Liver (tissue), 9 donors: ENCODE data around the gene ERC1. TPM values are rescaled to one million over a fixed set of nuclear protein-coding genes. Genes with fewer than 3 reads are reported as not detected.

Experiments used
- DNase-seq: peaks from one replicate; pipeline ENCODE4 v3.0.0-alpha.2; 2017; ENCODE audit warnings: low spot score
- H3K27ac ChIP-seq, 2 donors: one replicate each; pipeline ENCODE4 v1.7.0; 2013; ENCODE audit warnings: inconsistent platforms in 2 of 2, low read length in 2 of 2, control low read depth in 1 of 2, low read depth in 1 of 2, mild to moderate bottlenecking in 1 of 2
- H3K27me3 ChIP-seq, 4 donors: one replicate each; pipeline versions ENCODE4 v1.6.1 to v1.7.0; 2013; ENCODE audit warnings: low read length in 3 of 4, inconsistent platforms in 1 of 4, mild to moderate bottlenecking in 1 of 4, moderate library complexity in 1 of 4; ENCODE audit not compliant: control insufficient read depth in 4 of 4, insufficient read depth in 4 of 4
- H3K36me3 ChIP-seq, 4 donors: one replicate each; pipeline versions ENCODE4 v1.6.1 to v1.7.0; 2013; ENCODE audit warnings: low read length in 3 of 4, mild to moderate bottlenecking in 3 of 4, low read depth in 1 of 4, moderate library complexity in 1 of 4; ENCODE audit not compliant: control insufficient read depth in 4 of 4, insufficient read depth in 3 of 4
- H3K4me1 ChIP-seq, 4 donors: one replicate each; pipeline versions ENCODE4 v1.6.1 to v1.7.0; 2013; ENCODE audit warnings: low read length in 3 of 4, mild to moderate bottlenecking in 3 of 4, moderate library complexity in 1 of 4; ENCODE audit not compliant: control insufficient read depth in 4 of 4, insufficient read depth in 4 of 4
- H3K4me3 ChIP-seq, 3 donors: one replicate each; pipeline versions ENCODE4 v1.6.1 to v1.7.0; 2013; ENCODE audit warnings: low read length in 3 of 3, control low read depth in 1 of 3, low read depth in 1 of 3, mild to moderate bottlenecking in 1 of 3
- H3K9ac ChIP-seq, 2 donors: one replicate each; pipeline ENCODE4 v1.7.0; 2013; ENCODE audit warnings: low read length in 2 of 2, mild to moderate bottlenecking in 2 of 2, moderate library complexity in 2 of 2, control low read depth in 1 of 2, low read depth in 1 of 2
- H3K9me3 ChIP-seq, 4 donors: one replicate each; pipeline versions ENCODE4 v1.6.1 to v1.7.0; 2013; ENCODE audit warnings: low read length in 3 of 4; ENCODE audit not compliant: control insufficient read depth in 4 of 4
- ATF3 ChIP-seq: IDR thresholded peaks from 2 replicates; pipeline ENCODE4 v1.6.1; 2016; ENCODE audit warnings: antibody characterized with exemption
- CTCF ChIP-seq: fragments of 150-350 bp; IDR thresholded peaks from 2 replicates; pipeline ENCODE4 v1.5.1; 2017; ENCODE audit warnings: improper control_type of control experiment, low read depth, low read length; ENCODE audit not compliant: missing input control
- EGR1 ChIP-seq, 2 donors: IDR thresholded peaks; 2 replicates each; pipeline ENCODE4 v1.6.1; 2016 to 2018; ENCODE audit warnings: antibody characterized with exemption in 2 of 2, low read depth in 2 of 2
- FOXA1 ChIP-seq: IDR thresholded peaks from 2 replicates; pipeline ENCODE4 v1.6.1; 2016; ENCODE audit warnings: antibody characterized with exemption
- FOXA2 ChIP-seq: IDR thresholded peaks from 2 replicates; pipeline ENCODE4 v1.6.1; 2016; ENCODE audit warnings: antibody characterized with exemption
- GABPA ChIP-seq, 2 donors: IDR thresholded peaks in 1 of 2; conservative IDR thresholded peaks in 1 of 2; 2 replicates each; pipeline ENCODE4 v1.6.1; 2016; ENCODE audit warnings: antibody characterized with exemption in 2 of 2, mild to moderate bottlenecking in 1 of 2, moderate library complexity in 1 of 2
- HNF4A ChIP-seq, 2 donors: conservative IDR thresholded peaks; 2 replicates each; pipeline ENCODE4 v1.6.1; 2016; ENCODE audit warnings: antibody characterized with exemption in 2 of 2, mild to moderate bottlenecking in 2 of 2
- HNF4G ChIP-seq: IDR thresholded peaks from 2 replicates; pipeline ENCODE4 v1.6.1; 2016; ENCODE audit warnings: antibody characterized with exemption
- JUND ChIP-seq, 2 donors: IDR thresholded peaks; 2 replicates each; pipeline ENCODE4 v1.6.1; 2016; ENCODE audit warnings: antibody characterized with exemption in 2 of 2
- MAX ChIP-seq: IDR thresholded peaks from 2 replicates; pipeline ENCODE4 v1.6.1; 2016; ENCODE audit warnings: antibody characterized with exemption
- NR2F2 ChIP-seq: IDR thresholded peaks from 2 replicates; pipeline ENCODE4 v1.6.1; 2016; ENCODE audit warnings: antibody characterized with exemption
- RAD21 ChIP-seq, 2 donors: IDR thresholded peaks; 2 replicates each; pipeline ENCODE4 v1.6.1; 2016; ENCODE audit warnings: antibody characterized with exemption in 2 of 2, mild to moderate bottlenecking in 2 of 2
- RXRA ChIP-seq, 2 donors: IDR thresholded peaks; 2 replicates each; pipeline ENCODE4 v1.6.1; 2017 to 2018; ENCODE audit warnings: antibody characterized with exemption in 2 of 2, mild to moderate bottlenecking in 1 of 2
- SP1 ChIP-seq: IDR thresholded peaks from 2 replicates; pipeline ENCODE4 v1.6.1; 2018; ENCODE audit warnings: antibody characterized with exemption, mild to moderate bottlenecking
- TAF1 ChIP-seq: conservative IDR thresholded peaks from 2 replicates; pipeline ENCODE4 v1.6.1; 2016; ENCODE audit warnings: antibody characterized with exemption, mild to moderate bottlenecking
- YY1 ChIP-seq: IDR thresholded peaks from 2 replicates; pipeline ENCODE4 v1.6.1; 2016; ENCODE audit warnings: antibody characterized with exemption, mild to moderate bottlenecking
- WGBS: extraction: QIAGEN DNeasy Blood & Tissue Kit; methylation state at CpG from one replicate; pipeline ENCODE4 v1.1.7; 2013; 5-methylcytosine and 5-hydroxymethylcytosine counted together
- polyA plus RNA-seq, 2 donors: library from polyadenylated mRNA; stranded (reverse) in 1 of 2; unstranded in 1 of 2; fragments of 200-250 nt in 1 of 2; fragments of >200 nt in 1 of 2; fragmentation: Nextera tagmentation in 1 of 2; extraction: Ambion mirVana in 1 of 2; gene quantifications; one replicate each; pipeline versions ENCODE4 v1.2.1 to v1.2.3, GENCODE V29; 2013 to 2015
- total RNA-seq, 2 donors: library from RNA; depleted of rRNA; stranded (reverse); fragments of >200 nt; gene quantifications; one replicate each; pipeline ENCODE4 v1.2.3, GENCODE V29; 2014
- TF ChIP-seq, protein P1 (sequence below): IDR thresholded peaks from 2 replicates; pipeline ENCODE4 v1.6.1; 2016; ENCODE audit warnings: antibody characterized with exemption
- TF ChIP-seq, protein P2 (sequence below): IDR thresholded peaks from 2 replicates; pipeline ENCODE4 v1.6.1; 2016; ENCODE audit warnings: antibody characterized with exemption, mild to moderate bottlenecking
- donor health status: healthy.
- donor health status: healthy.
- donor health status: healthy.
- donor health status: healthy.
- donor health status: healthy.

Gene ERC1
- total and polyA plus RNA-seq, 4 donors = 6.2 to 50.2 (median 10.3) TPM

DNA sequence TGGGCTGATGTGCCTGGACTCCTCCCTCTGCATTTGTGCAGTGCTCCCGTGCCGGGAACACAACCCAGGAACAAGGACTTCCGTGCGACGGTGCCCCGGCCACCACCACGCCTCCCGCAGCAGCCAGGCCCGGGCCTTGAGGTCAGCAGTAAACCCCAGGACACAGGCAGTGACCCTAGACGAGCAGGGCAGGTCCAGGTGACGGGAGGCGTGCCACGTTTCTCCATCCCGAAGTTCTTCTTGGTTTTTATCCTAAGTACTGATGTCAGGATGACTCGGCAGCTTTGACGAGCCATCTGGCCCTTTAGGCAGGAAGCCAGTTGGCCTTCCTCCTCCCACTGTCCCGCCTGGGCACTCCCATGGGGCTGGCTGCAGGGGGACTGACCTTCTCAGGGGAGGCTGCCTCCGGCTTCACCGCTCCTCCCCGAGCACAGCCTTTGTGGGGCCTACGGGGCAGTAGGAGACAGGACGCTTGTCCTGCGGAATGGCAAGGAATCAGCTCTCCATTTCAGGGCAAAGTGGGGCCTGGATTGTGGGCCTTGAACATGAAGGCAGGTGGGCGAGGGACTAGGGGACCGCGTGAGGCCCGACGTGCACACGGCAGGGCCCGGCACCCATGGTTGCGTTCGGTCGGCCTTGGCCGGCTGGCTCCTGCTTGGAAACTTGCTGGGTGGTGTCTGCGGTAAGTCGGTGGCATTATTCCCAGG, 509.2 kb downstream of the ERC1 start:
- no peak overlapping the region for H3K4me3 ChIP-seq
- H3K36me3 ChIP-seq = no peaks in the 10 kb centered on the region
- H3K27ac ChIP-seq = no peak overlapping the region
- TF ChIP-seq NR2F2 (no peak), SP1 (no peak), MAX (no peak), TAF1 (no peak), FOXA1 (no peak), GABPA (IDR thresholded peaks at IDR 0.05 in 1 of 2, conservative IDR thresholded peaks at IDR 0.05 in 1 of 2) (no peak), CTCF (no peak), HNF4A (conservative IDR thresholded peaks at IDR 0.05) (no peak), RXRA (IDR thresholded peaks at IDR 0.05) (no peak), JUND (IDR thresholded peaks at IDR 0.05) (no peak), HNF4G (no peak), FOXA2 (no peak), RAD21 (IDR thresholded peaks at IDR 0.05) (no peak), ATF3 (no peak), EGR1 (IDR thresholded peaks at IDR 0.05; ENCODE audit: low read depth in 2 of 2) (no peak), YY1 (no peak)
- TF ChIP-seq, protein P1, sequence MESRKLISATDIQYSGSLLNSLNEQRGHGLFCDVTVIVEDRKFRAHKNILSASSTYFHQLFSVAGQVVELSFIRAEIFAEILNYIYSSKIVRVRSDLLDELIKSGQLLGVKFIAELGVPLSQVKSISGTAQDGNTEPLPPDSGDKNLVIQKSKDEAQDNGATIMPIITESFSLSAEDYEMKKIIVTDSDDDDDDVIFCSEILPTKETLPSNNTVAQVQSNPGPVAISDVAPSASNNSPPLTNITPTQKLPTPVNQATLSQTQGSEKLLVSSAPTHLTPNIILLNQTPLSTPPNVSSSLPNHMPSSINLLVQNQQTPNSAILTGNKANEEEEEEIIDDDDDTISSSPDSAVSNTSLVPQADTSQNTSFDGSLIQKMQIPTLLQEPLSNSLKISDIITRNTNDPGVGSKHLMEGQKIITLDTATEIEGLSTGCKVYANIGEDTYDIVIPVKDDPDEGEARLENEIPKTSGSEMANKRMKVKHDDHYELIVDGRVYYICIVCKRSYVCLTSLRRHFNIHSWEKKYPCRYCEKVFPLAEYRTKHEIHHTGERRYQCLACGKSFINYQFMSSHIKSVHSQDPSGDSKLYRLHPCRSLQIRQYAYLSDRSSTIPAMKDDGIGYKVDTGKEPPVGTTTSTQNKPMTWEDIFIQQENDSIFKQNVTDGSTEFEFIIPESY = no peak
- TF ChIP-seq, protein P2, sequence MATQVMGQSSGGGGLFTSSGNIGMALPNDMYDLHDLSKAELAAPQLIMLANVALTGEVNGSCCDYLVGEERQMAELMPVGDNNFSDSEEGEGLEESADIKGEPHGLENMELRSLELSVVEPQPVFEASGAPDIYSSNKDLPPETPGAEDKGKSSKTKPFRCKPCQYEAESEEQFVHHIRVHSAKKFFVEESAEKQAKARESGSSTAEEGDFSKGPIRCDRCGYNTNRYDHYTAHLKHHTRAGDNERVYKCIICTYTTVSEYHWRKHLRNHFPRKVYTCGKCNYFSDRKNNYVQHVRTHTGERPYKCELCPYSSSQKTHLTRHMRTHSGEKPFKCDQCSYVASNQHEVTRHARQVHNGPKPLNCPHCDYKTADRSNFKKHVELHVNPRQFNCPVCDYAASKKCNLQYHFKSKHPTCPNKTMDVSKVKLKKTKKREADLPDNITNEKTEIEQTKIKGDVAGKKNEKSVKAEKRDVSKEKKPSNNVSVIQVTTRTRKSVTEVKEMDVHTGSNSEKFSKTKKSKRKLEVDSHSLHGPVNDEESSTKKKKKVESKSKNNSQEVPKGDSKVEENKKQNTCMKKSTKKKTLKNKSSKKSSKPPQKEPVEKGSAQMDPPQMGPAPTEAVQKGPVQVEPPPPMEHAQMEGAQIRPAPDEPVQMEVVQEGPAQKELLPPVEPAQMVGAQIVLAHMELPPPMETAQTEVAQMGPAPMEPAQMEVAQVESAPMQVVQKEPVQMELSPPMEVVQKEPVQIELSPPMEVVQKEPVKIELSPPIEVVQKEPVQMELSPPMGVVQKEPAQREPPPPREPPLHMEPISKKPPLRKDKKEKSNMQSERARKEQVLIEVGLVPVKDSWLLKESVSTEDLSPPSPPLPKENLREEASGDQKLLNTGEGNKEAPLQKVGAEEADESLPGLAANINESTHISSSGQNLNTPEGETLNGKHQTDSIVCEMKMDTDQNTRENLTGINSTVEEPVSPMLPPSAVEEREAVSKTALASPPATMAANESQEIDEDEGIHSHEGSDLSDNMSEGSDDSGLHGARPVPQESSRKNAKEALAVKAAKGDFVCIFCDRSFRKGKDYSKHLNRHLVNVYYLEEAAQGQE = no peak
- H3K4me1 ChIP-seq = no peaks in the 10 kb centered on the region
- H3K27me3 ChIP-seq = no peaks in the 10 kb centered on the region
- no peaks in the 10 kb centered on the region for H3K9me3 ChIP-seq
- 89% methylated on average over 36 of the region's 36 CpGs for WGBS
- H3K9ac ChIP-seq = no peak overlapping the region
- DNase-seq = no peak
